HEK293T (cell line): Measurements from ENCODE around the gene HTT.

Experiments used
- ELF4 ChIP-seq: fragments of 450-650 bp; IDR thresholded peaks from 2 replicates; pipeline ENCODE4 v1.6.1; 2017; ENCODE audit warnings: antibody characterized with exemption
- FOXA1 ChIP-seq: fragments of 450-650 bp; IDR thresholded peaks from 2 replicates; pipeline ENCODE4 v1.6.1; 2016; ENCODE audit warnings: mild to moderate bottlenecking
- FOXK2 ChIP-seq: fragments of 450-650 bp; IDR thresholded peaks from 2 replicates; pipeline ENCODE4 v1.6.1; 2016; ENCODE audit warnings: mild to moderate bottlenecking
- FOXM1 ChIP-seq: fragments of 450-650 bp; IDR thresholded peaks from 2 replicates; pipeline ENCODE4 v1.6.1; 2017; ENCODE audit warnings: mild to moderate bottlenecking, borderline replicate concordance
- HDGF ChIP-seq: fragments of 450-650 bp; IDR thresholded peaks from 2 replicates; pipeline ENCODE4 v1.6.1; 2017; ENCODE audit warnings: antibody characterized with exemption, borderline replicate concordance
- SP1 ChIP-seq: fragments of 450-650 bp; IDR thresholded peaks from 2 replicates; pipeline ENCODE4 v1.6.1; 2017
- SUZ12 ChIP-seq: fragments of 450-650 bp; IDR thresholded peaks from 2 replicates; pipeline ENCODE4 v1.6.1; 2016; ENCODE audit warnings: mild to moderate bottlenecking
- TARDBP ChIP-seq: fragments of 450-650 bp; IDR thresholded peaks from 2 replicates; pipeline ENCODE4 v1.6.1; 2016
- ZNF384 ChIP-seq: fragments of 450-650 bp; IDR thresholded peaks from 2 replicates; pipeline ENCODE4 v1.6.1; 2016

DNA sequence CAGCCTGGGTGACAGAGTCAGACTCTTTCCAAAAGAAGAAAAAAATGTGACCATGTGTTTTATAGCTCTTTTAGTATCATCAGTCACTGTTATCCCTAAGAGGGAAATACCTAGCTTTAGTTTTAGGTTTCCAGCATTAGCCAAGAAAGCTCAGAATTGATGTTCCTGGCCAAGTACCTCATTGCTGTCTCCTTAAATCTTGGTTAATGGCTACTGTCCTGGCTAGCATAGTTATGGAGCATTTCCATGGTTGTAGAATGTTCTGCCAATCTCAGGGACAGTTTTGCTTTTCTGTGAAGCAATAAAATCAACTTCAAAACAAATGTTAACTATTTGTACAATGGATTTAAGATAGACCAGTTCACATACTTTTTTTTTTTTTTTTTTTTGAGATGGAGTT, 74.4 kb downstream of the HTT start:
- TF ChIP-seq TARDBP (no peak), SP1 (no peak), FOXK2 (no peak), HDGF (no peak), ELF4 (no peak), SUZ12 (no peak), ZNF384 (no peak), FOXM1 (no peak), FOXA1 (no peak)
